GM19328 (cell line): Measurements from ENCODE around the gene ZNF175.

Experiments used
- ATAC-seq: cut with Tn5 transposase; IDR thresholded peaks from one replicate; pipeline ENCODE4 v1.9.1; 2021; ENCODE audit warnings: mild to moderate bottlenecking, moderate library complexity; ENCODE audit not compliant: unreplicated experiment

Gene ZNF175

GRCh38 chr19:51549533-51550324, 21.4 kb upstream of the ZNF175 start:
- no peak for ATAC-seq

GRCh38 chr19:51550848-51551672, 20.0 kb upstream of the ZNF175 start:
- ATAC-seq, result no peak

- no peak for ATAC-seq
These were observed 19.2 kb upstream of the ZNF175 start for GRCh38 chr19:51551673-51552432.

GRCh38 chr19:51552608-51552995, 18.5 kb upstream of the ZNF175 start:
- ATAC-seq, result no peak

GRCh38 chr19:51552996-51553725, 17.9 kb upstream of the ZNF175 start:
- ATAC-seq, result no peak

- ATAC-seq, result no peak
These were observed 11.8 kb upstream of the ZNF175 start for GRCh38 chr19:51559240-51559639.

GRCh38 chr19:51560339-51560738, 10.7 kb upstream of the ZNF175 start:
- no peak for ATAC-seq

GRCh38 chr19:51564791-51565190, 6.3 kb upstream of the ZNF175 start:
- no peak for ATAC-seq

GRCh38 chr19:51565583-51565982, 5.5 kb upstream of the ZNF175 start:
- ATAC-seq, result no peak

- no peak for ATAC-seq
These were observed 4.5 kb upstream of the ZNF175 start for GRCh38 chr19:51566489-51567100.

GRCh38 chr19:51567583-51567982, 3.5 kb upstream of the ZNF175 start:
- ATAC-seq, result no peak

GRCh38 chr19:51568456-51568855, 2.6 kb upstream of the ZNF175 start:
- ATAC-seq, result no peak

- ATAC-seq, result no peak
These were observed 516 bp downstream of the ZNF175 start for GRCh38 chr19:51571599-51571998.

- no peak for ATAC-seq
These were observed 1.3 kb downstream of the ZNF175 start for GRCh38 chr19:51572410-51572809.

GRCh38 chr19:51572908-51573307, 1.8 kb downstream of the ZNF175 start:
- no peak for ATAC-seq

- no peak for ATAC-seq
These were observed 2.2 kb downstream of the ZNF175 start for GRCh38 chr19:51573331-51573730.

- no peak for ATAC-seq
These were observed 5.8 kb downstream of the ZNF175 start for GRCh38 chr19:51576850-51577249.

GRCh38 chr19:51586103-51586728, 15.1 kb downstream of the ZNF175 start:
- ATAC-seq, result no peak

GRCh38 chr19:51586799-51587198, 15.7 kb downstream of the ZNF175 start:
- ATAC-seq, result no peak
